Parathyroid adenoma (tissue), 2 donors: ENCODE results near the gene JADE2.

Source experiments
- H2AFZ ChIP-seq: fragments of 300-600 bp; sonication (generic); one replicate; pipeline ENCODE4 v1.7.0; 2017; ENCODE audit warnings: antibody characterized with exemption, mild to moderate bottlenecking
- H3K27ac ChIP-seq: fragments of 300-600 bp; sonication (generic); one replicate; pipeline ENCODE4 v1.7.0; 2017
- H3K27me3 ChIP-seq: fragments of 300-600 bp; sonication (generic); one replicate; pipeline ENCODE4 v1.7.0; 2017; ENCODE audit warnings: low read length; ENCODE audit not compliant: control insufficient read depth, insufficient read depth
- H3K36me3 ChIP-seq: fragments of 300-600 bp; sonication (generic); one replicate; pipeline ENCODE4 v1.7.0; 2017; ENCODE audit warnings: low read length; ENCODE audit not compliant: control insufficient read depth, insufficient read depth
- H3K4me1 ChIP-seq: fragments of 300-600 bp; sonication (generic); one replicate; pipeline ENCODE4 v1.7.0; 2017; ENCODE audit warnings: control low read depth
- H3K4me2 ChIP-seq: fragments of 300-600 bp; sonication (generic); one replicate; pipeline ENCODE4 v1.7.0; 2017; ENCODE audit warnings: low read length
- H3K4me3 ChIP-seq: fragments of 300-600 bp; sonication (generic); one replicate; pipeline ENCODE4 v1.7.0; 2017; ENCODE audit warnings: low read depth, low read length
- H3K79me2 ChIP-seq: fragments of 300-600 bp; sonication (generic); one replicate; pipeline ENCODE4 v1.7.0; 2017; ENCODE audit warnings: control low read depth
- H3K9ac ChIP-seq: fragments of 300-600 bp; sonication (generic); one replicate; pipeline ENCODE4 v1.7.0; 2017; ENCODE audit warnings: mild to moderate bottlenecking
- H3K9me3 ChIP-seq: fragments of 300-600 bp; sonication (generic); one replicate; pipeline ENCODE4 v1.7.0; 2017; ENCODE audit warnings: low read length; ENCODE audit not compliant: control insufficient read depth
- CTCF ChIP-seq: fragments of 300-600 bp; sonication (generic); IDR thresholded peaks from one replicate; pipeline ENCODE4 v1.7.0; 2017; ENCODE audit warnings: antibody characterized with exemption, mild to moderate bottlenecking
- donor health status: primary hyperparathyroidism.

Gene JADE2

GRCh38 chr5:134490255-134490924 lies 35.1 kb upstream of the JADE2 start:
- no peak for TF ChIP-seq CTCF
- Histone ChIP-seq H3K27ac (no peak overlapping the region), H3K79me2 (no peaks in the 10 kb centered on the region)

DNA sequence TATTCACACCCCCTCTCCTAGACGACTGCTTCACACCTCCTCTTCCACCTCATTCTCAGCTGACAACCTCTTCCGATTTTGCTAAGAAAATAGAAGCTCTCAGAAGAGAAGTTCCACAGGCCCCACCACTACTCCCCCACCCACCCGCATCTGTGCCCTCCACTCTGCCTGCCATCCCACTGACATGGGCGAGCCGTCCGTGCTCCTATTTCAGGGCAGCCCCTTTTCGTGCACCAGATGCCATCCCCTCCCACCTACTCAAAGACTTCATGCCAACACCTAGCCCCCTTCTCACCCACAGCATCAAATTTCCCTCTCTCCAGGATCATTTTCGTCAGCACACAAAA lies 34.6 kb upstream of the JADE2 start:
- Histone ChIP-seq H3K4me2 (no peak overlapping the region), H3K9me3 (no peaks in the 10 kb centered on the region), H2AFZ (no peak overlapping the region), H3K36me3 (no peaks in the 10 kb centered on the region), H3K9ac (no peak overlapping the region), H3K4me3 (no peak overlapping the region), H3K27ac (no peak overlapping the region), H3K4me1 (no peaks in the 10 kb centered on the region), H3K27me3 (no peaks in the 10 kb centered on the region), H3K79me2 (no peaks in the 10 kb centered on the region)
- no peak for TF ChIP-seq CTCF

More at GRCh38 chr5:134490255-134490924, 35.1 kb upstream of the JADE2 start:
- no peak overlapping the region for H3K9ac ChIP-seq
- H3K9me3 ChIP-seq, result no peaks in the 10 kb centered on the region
- no peak overlapping the region for H2AFZ ChIP-seq
- H3K27me3 ChIP-seq, result no peaks in the 10 kb centered on the region
- no peak overlapping the region for H3K4me3 ChIP-seq
- no peaks in the 10 kb centered on the region for H3K4me1 ChIP-seq
- no peak overlapping the region for H3K4me2 ChIP-seq
- no peaks in the 10 kb centered on the region for H3K36me3 ChIP-seq

GRCh38 chr5:134491841-134492442 lies 33.5 kb upstream of the JADE2 start:
- H3K4me3 ChIP-seq, result no peak overlapping the region
- no peak for TF ChIP-seq CTCF
- H3K4me1 ChIP-seq, result no peaks in the 10 kb centered on the region
- no peak overlapping the region for H3K27ac ChIP-seq
- H3K36me3 ChIP-seq, result no peaks in the 10 kb centered on the region
- no peak overlapping the region for H3K9ac ChIP-seq
- H3K79me2 ChIP-seq, result no peaks in the 10 kb centered on the region
- no peaks in the 10 kb centered on the region for H3K27me3 ChIP-seq
- no peak overlapping the region for H2AFZ ChIP-seq
- no peaks in the 10 kb centered on the region for H3K9me3 ChIP-seq
- no peak overlapping the region for H3K4me2 ChIP-seq

DNA sequence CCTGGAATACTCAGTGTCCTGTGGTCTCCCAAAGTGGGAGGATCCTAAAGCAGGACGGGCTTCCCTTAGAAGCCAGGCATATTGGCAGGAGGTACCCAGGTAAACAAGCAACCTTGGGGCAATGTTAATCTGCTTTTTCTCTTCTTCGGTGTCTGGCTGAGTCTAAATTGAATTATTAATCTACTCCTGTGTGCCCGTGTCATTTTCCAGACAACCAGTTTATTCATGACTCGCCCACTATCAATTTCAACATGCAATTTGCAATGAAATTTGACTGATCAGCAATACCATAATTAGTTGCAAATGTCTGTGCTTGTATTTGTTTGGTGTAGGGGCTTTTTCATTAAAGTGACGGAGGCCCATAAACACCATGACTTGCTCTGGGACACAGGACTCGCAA lies 32.9 kb upstream of the JADE2 start:
- Histone ChIP-seq H3K27me3 (no peaks in the 10 kb centered on the region), H3K9ac (no peak overlapping the region), H3K9me3 (no peaks in the 10 kb centered on the region), H3K4me1 (no peaks in the 10 kb centered on the region), H3K4me2 (no peak overlapping the region), H3K4me3 (no peak overlapping the region), H2AFZ (no peak overlapping the region), H3K27ac (no peak overlapping the region), H3K36me3 (no peaks in the 10 kb centered on the region), H3K79me2 (no peaks in the 10 kb centered on the region)
- no peak for TF ChIP-seq CTCF
